NCI-H2196 (cell line): ENCODE results near the gene RHOXF2B.
"Not testable (repeated sequence)": the region's sequence is repeated elsewhere in the genome, so short reads cannot be mapped to it uniquely, and the experiment has no call there.

ENCODE experiments used
- DNase-seq: peaks from one replicate; lab custom pipeline; 2025; ENCODE audit not compliant: unreplicated experiment; lab: John Stamatoyannopoulos, UW

RHOXF2B gene

GRCh38 chrX:120077590-120077989, at the start of gene RHOXF2B:
TSS of gene RHOXF2B (minus strand) at chrX:120077690. CDS start at chrX:120077552, 138 bp downstream.
- DNase-seq, result not testable (repeated sequence)

- DNase-seq, result no peak
These were observed 48.0 kb upstream of the RHOXF2B start for GRCh38 chrX:120125444-120125843.

GRCh38 chrX:120120223-120120622, 42.7 kb upstream of the RHOXF2B start:
- no peak for DNase-seq

- DNase-seq, result no peak
These were observed 38.0 kb upstream of the RHOXF2B start, which contains the start of gene RHOXF1 for GRCh38 chrX:120115438-120115963. TSS of gene RHOXF1 (minus strand) at chrX:120115913. CDS start at chrX:120115862, 51 bp downstream.

GRCh38 chrX:120111611-120112010, 34.1 kb upstream of the RHOXF2B start:
- DNase-seq, result no peak

GRCh38 chrX:120109378-120109777, 31.9 kb upstream of the RHOXF2B start:
- DNase-seq, result no peak

- not testable (repeated sequence) for DNase-seq
These were observed 27.2 kb upstream of the RHOXF2B start for GRCh38 chrX:120104707-120105106.

- DNase-seq, result not testable (repeated sequence)
These were observed 23.6 kb upstream of the RHOXF2B start for GRCh38 chrX:120101057-120101456.

GRCh38 chrX:120090208-120090607, 12.7 kb upstream of the RHOXF2B start:
- no peak for DNase-seq

- DNase-seq, result no peak
These were observed 10.0 kb upstream of the RHOXF2B start for GRCh38 chrX:120087289-120088017.

- not testable (repeated sequence) for DNase-seq
These were observed 8.2 kb upstream of the RHOXF2B start for GRCh38 chrX:120085553-120086185.

GRCh38 chrX:120066169-120066568, 11.3 kb downstream of the RHOXF2B start:
- not testable (repeated sequence) for DNase-seq

GRCh38 chrX:120042712-120043111, 34.8 kb downstream of the RHOXF2B start:
- DNase-seq, result not testable (repeated sequence)

GRCh38 chrX:120042247-120042646, 35.2 kb downstream of the RHOXF2B start:
- DNase-seq, result not testable (repeated sequence)

- not testable (repeated sequence) for DNase-seq
These were observed 37.3 kb downstream of the RHOXF2B start for GRCh38 chrX:120040176-120040575.

- not testable (repeated sequence) for DNase-seq
These were observed 38.3 kb downstream of the RHOXF2B start for GRCh38 chrX:120039087-120039733.

- no peak for DNase-seq
These were observed 40.8 kb downstream of the RHOXF2B start for GRCh38 chrX:120036704-120037103.

GRCh38 chrX:120035522-120036309, 41.8 kb downstream of the RHOXF2B start:
- DNase-seq, result not testable (repeated sequence)

- no peak for DNase-seq
These were observed 48.1 kb downstream of the RHOXF2B start for GRCh38 chrX:120029354-120029753.

- DNase-seq, result peak; percentile 19
These were observed 54.2 kb downstream of the RHOXF2B start for GRCh38 chrX:120023259-120023658.

- DNase-seq, result no peak
These were observed 54.7 kb downstream of the RHOXF2B start for GRCh38 chrX:120022763-120023162.
